ENCODE results near the gene CHRM4.

- TF ChIP-seq POLR2A (IDR thresholded peaks at IDR 0.05) (no peak), CTCF (IDR thresholded peaks at IDR 0.05) (no peak)
Observed at GRCh38 chr11:46438211-46438610, 46.6 kb upstream of the CHRM4 start.
